AG04450 (cell line): ENCODE measurements around the gene KMT2B. TPM values are rescaled to one million over a fixed set of nuclear protein-coding genes. Genes with fewer than 3 reads are reported as not detected.

Source experiments
- CTCF ChIA-PET: fragments of 300-600, 350-600 bp; formaldehyde crosslinking; extraction: SDS; loops from one replicate; lab custom pipeline; 2022; ENCODE audit warnings: antibody characterized with exemption, inconsistent platforms; lab: Charles Lee
- POLR2A ChIA-PET: fragments of 350-600 bp; formaldehyde crosslinking; extraction: SDS; loops from one replicate; lab custom pipeline; 2021; ENCODE audit warnings: antibody characterized with exemption, inconsistent platforms; lab: Yijun Ruan, JAX
- DNase-seq: peaks from one replicate; pipeline ENCODE4 v3.0.0-alpha.2; 2011; ENCODE audit warnings: low read depth, low spot score
- H3K27ac ChIP-seq: one replicate; pipeline ENCODE4 v1.5.1; 2012; ENCODE audit warnings: low read depth, low read length, control low read depth
- H3K27me3 ChIP-seq: one replicate; pipeline ENCODE4 v1.6.0; 2012; ENCODE audit warnings: low read length; ENCODE audit not compliant: control insufficient read depth, insufficient read depth
- H3K4me3 ChIP-seq: 2 replicates; pipeline ENCODE4 v1.5.1; 2011; ENCODE audit warnings: mild to moderate bottlenecking, low read depth, low read length, control low read depth
- H3K9me3 ChIP-seq: 2 replicates; pipeline ENCODE4 v1.5.1; 2012; ENCODE audit warnings: low read length; ENCODE audit not compliant: control insufficient read depth, insufficient read depth
- polyA plus RNA-seq: library from polyadenylated mRNA; depleted of rRNA; stranded (reverse); fragments of >200 nt; gene quantifications from 2 replicates; pipeline ENCODE4 v1.2.3, GENCODE V29; 2011
- TF ChIP-seq, protein P1 (sequence below): IDR thresholded peaks from 2 replicates; pipeline ENCODE4 v1.5.1; 2011; ENCODE audit warnings: low read depth, low read length, control low read depth, inconsistent platforms

Gene KMT2B
- polyA plus RNA-seq, 1 experiment, result 6.1 TPM

DNA sequence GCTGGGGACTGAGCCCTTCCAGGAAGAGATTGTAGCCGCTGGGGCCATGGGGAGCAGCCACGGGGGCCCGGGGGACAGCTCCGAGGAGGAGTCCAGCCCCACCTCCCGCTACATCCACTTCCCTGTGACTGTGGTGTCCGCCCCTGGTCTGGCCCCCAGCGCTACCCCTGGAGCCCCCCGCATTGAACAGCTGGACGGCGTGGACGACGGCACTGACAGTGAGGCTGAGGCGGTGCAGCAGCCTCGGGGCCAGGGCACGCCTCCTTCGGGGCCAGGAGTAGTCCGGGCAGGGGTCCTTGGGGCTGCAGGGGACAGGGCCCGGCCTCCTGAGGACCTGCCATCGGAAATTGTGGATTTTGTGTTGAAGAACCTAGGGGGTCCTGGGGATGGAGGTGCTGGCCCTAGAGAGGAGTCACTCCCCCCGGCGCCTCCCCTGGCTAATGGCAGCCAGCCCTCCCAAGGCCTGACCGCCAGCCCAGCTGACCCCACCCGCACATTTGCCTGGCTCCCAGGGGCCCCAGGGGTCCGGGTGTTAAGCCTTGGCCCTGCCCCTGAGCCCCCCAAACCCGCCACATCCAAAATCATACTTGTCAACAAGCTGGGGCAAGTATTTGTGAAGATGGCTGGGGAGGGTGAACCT, 14.9 kb downstream of the KMT2B start:
- TF ChIP-seq, protein P1, sequence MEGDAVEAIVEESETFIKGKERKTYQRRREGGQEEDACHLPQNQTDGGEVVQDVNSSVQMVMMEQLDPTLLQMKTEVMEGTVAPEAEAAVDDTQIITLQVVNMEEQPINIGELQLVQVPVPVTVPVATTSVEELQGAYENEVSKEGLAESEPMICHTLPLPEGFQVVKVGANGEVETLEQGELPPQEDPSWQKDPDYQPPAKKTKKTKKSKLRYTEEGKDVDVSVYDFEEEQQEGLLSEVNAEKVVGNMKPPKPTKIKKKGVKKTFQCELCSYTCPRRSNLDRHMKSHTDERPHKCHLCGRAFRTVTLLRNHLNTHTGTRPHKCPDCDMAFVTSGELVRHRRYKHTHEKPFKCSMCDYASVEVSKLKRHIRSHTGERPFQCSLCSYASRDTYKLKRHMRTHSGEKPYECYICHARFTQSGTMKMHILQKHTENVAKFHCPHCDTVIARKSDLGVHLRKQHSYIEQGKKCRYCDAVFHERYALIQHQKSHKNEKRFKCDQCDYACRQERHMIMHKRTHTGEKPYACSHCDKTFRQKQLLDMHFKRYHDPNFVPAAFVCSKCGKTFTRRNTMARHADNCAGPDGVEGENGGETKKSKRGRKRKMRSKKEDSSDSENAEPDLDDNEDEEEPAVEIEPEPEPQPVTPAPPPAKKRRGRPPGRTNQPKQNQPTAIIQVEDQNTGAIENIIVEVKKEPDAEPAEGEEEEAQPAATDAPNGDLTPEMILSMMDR, result no peak
- CTCF ChIA-PET, result no interaction called here
- DNase-seq, result no peak

DNA sequence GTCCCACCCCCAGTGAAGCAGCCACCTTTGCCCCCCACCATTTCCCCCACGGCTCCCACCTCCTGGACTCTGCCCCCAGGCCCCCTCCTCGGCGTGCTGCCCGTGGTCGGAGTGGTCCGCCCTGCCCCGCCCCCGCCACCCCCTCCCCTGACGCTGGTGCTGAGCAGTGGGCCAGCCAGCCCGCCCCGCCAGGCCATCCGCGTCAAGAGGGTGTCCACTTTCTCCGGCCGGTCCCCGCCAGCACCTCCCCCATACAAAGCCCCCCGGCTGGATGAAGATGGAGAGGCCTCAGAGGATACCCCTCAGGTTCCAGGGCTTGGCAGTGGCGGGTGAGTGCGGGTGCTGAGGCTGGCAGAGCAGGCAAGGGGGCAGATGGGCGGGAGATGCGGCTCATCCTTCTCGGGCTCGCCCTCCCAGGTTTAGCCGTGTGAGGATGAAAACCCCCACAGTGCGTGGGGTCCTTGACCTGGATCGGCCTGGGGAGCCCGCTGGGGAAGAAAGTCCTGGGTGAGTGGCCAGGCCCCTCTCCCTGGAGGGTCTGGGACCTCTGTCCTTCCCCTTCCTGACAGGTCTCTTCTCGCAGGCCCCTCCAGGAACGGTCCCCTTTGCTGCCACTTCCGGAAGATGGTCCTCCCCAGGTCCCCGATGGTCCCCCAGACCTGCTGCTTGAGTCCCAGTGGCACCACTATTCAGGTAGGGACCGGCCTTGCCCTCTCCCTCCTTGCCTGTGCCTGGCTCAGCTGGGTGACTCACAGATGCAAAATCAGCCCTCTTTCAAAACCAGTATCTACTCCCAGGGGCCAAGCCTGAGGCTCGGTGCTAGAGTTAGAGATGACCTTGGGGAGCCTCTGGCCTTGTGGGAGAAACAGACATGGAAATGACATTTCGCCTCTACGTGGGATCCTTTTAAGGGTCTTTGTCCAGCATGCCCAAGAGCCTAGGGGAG, 15.7 kb downstream of the KMT2B start:
- Histone ChIP-seq H3K27ac (no peak overlapping the region), H3K27me3 (no peaks in the 10 kb centered on the region), H3K9me3 (no peaks in the 10 kb centered on the region; the same call in 1 of the 2 replicates), H3K4me3 (no peak overlapping the region)
- ChIA-PET CTCF (no interaction called here), POLR2A (no interaction called here)
- TF ChIP-seq, protein P1, result no peak
- DNase-seq, result no peak

More for the DNA sequence above, 14.9 kb downstream of the KMT2B start:
- no peaks in the 10 kb centered on the region for H3K27me3 ChIP-seq
- no peak overlapping the region for H3K4me3 ChIP-seq
- POLR2A ChIA-PET, result interaction anchor here (0.9 kb wide), 1 partner anchor 7 kb away, joined by 3 read pairs; no protein-coding TSS in a partner anchor
- no peaks in the 10 kb centered on the region; the same call in 1 of the 2 replicates for H3K9me3 ChIP-seq
- H3K27ac ChIP-seq, result no peak overlapping the region

DNA sequence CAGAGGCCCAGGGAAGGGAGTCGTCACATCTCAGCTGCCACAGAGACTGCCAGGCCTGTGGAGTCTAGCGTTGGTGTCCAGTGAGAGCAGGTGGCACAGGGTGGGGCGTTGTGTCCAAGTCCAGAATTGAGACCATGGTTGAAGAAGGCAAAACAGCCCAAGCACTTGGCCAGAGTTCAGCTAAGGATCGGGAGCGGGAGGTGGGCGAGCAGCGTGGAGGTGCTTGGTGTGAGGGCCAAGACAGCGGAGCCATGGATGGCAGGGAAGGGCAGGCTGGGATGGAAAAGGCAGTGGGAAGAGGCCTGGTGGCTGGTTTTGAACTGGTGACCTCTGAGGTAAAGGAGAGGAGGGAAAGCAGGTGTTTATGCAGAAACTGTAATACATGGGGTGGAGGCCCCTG, 16.5 kb downstream of the KMT2B start:
- TF ChIP-seq, protein P1, result no peak
- CTCF ChIA-PET, result no interaction called here
- DNase-seq, result no peak
- Histone ChIP-seq H3K27ac (no peak overlapping the region), H3K27me3 (no peaks in the 10 kb centered on the region), H3K4me3 (no peak overlapping the region), H3K9me3 (no peaks in the 10 kb centered on the region; the same call in 1 of the 2 replicates)
- POLR2A ChIA-PET, result no interaction called here

DNA sequence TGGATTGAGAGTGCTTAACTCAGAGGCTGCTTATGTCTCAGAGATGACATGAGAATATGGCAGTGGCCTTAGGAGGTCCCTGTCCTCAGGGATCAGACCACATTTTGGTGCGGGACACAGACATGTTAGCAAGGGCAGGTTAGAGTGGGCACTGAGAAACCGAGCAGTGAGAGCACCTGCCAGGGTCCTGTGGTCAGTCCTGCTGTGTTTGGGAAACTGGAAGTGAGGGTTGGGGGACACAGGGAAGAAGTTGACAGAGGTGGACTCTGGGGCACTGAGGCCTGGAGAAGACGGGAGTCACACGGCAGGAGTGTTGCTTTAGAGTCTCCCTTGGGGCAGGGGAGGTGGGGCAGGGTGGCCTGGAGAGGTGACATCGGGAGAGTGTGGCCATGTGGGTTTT, 17.1 kb downstream of the KMT2B start:
- ChIA-PET POLR2A (no interaction called here), CTCF (no interaction called here)
- Histone ChIP-seq H3K27ac (no peak overlapping the region), H3K9me3 (no peaks in the 10 kb centered on the region; the same call in 1 of the 2 replicates), H3K4me3 (no peak overlapping the region), H3K27me3 (no peaks in the 10 kb centered on the region)
- no peak for DNase-seq
- TF ChIP-seq, protein P1, result no peak
